HepG2 (cell line): ENCODE data around the gene UGCG.

Experiments
- ARNT ChIP-seq: fragments of 450-650 bp; IDR thresholded peaks from 2 replicates; pipeline ENCODE4 v1.6.1; 2017
- ASH2L ChIP-seq: fragments of 300-600, 200-600 bp; sonication (generic); IDR thresholded peaks from 2 replicates; pipeline ENCODE4 v1.7.0; 2017; ENCODE audit warnings: low read depth, mild to moderate bottlenecking, moderate library complexity, mixed read lengths, low read length; ENCODE audit not compliant: insufficient read length
- GATA4 ChIP-seq: sonication (generic); IDR thresholded peaks from 2 replicates; pipeline ENCODE4 v1.6.1; 2016; ENCODE audit warnings: antibody characterized with exemption, low read depth, borderline replicate concordance
- HOXA3 ChIP-seq: sonication (generic); formaldehyde crosslinking; IDR thresholded peaks from 2 replicates; pipeline ENCODE4 v1.5.0; 2020; ENCODE audit warnings: missing genetic modification reagents
- JUNB ChIP-seq: sonication (generic); formaldehyde crosslinking; IDR thresholded peaks from 2 replicates; pipeline ENCODE4 v1.8.0; 2022; ENCODE audit warnings: missing genetic modification reagents, mild to moderate bottlenecking, borderline replicate concordance
- KLF15 ChIP-seq: sonication (generic); formaldehyde crosslinking; IDR thresholded peaks from 2 replicates; pipeline ENCODE4 v1.8.1; 2023; ENCODE audit warnings: borderline replicate concordance, mild to moderate bottlenecking, inconsistent platforms, missing genetic modification reagents, mixed read lengths
- NFYB ChIP-seq: sonication (generic); formaldehyde crosslinking; IDR thresholded peaks from 2 replicates; pipeline ENCODE4 v1.4.0; 2020; ENCODE audit warnings: missing genetic modification reagents
- ZBTB21 ChIP-seq: sonication (generic); formaldehyde crosslinking; IDR thresholded peaks from 2 replicates; pipeline ENCODE4 v1.4.0; 2020; ENCODE audit warnings: missing genetic modification reagents
- ZFX ChIP-seq: sonication (generic); formaldehyde crosslinking; IDR thresholded peaks from 2 replicates; pipeline ENCODE4 v1.4.0; 2020; ENCODE audit warnings: mild to moderate bottlenecking, low read depth, missing genetic modification reagents, moderate library complexity
- ZNF451 ChIP-seq: sonication (generic); formaldehyde crosslinking; IDR thresholded peaks from 2 replicates; pipeline ENCODE4 v1.5.0; 2020; ENCODE audit warnings: mild to moderate bottlenecking, missing genetic modification reagents
- TF ChIP-seq, protein P1 (sequence below): IDR thresholded peaks from 2 replicates; pipeline ENCODE4 v1.6.1; 2016
- TF ChIP-seq, protein P2 (sequence below): sonication (generic); formaldehyde crosslinking; IDR thresholded peaks from 2 replicates; pipeline ENCODE4 v1.5.0; 2020; ENCODE audit warnings: mild to moderate bottlenecking, missing genetic modification reagents, moderate library complexity
- TF ChIP-seq, protein P3 (sequence below): sonication (generic); formaldehyde crosslinking; IDR thresholded peaks from 2 replicates; pipeline ENCODE4 v1.4.0; 2020; ENCODE audit warnings: missing genetic modification reagents, mild to moderate bottlenecking, borderline replicate concordance

DNA sequence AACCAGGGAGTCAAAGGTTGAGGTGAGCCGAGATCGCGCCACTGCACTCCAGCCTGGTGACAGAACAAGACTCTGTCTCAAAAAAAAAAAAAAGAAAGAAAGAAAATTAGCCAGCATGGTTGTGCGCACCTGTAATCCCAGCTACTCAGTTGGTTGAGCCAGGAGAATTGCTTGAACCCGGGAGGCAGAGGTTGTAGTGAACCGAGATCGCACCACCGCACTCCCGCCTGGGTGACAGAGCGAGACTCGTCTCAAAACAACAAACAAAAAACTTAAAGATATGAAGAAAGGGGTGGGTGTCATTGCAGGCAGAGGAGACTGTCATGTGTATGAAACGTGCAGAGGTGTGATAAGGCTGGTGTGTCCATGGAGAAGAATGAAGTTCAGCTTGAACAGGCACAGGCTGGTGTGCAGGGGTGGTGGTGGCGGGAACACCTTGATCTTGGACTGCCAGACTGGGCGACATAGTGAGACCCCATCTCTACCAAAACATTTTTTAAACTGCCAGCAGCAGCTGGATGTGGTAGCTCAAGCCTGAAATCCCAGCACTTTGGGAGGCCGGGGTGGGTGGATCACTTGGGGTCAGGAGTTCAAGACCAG is 69.6 kb downstream of the UGCG start:
- TF ChIP-seq KLF15 (no peak), NFYB (CRISPR knock-in tag) (no peak), HOXA3 (CRISPR knock-in tag) (no peak), ASH2L (no peak), ZBTB21 (CRISPR knock-in tag) (no peak), GATA4 (no peak), ZFX (CRISPR knock-in tag) (no peak), ARNT (no peak), JUNB (CRISPR knock-in tag) (no peak), ZNF451 (CRISPR knock-in tag) (no peak)
- TF ChIP-seq, protein P1, sequence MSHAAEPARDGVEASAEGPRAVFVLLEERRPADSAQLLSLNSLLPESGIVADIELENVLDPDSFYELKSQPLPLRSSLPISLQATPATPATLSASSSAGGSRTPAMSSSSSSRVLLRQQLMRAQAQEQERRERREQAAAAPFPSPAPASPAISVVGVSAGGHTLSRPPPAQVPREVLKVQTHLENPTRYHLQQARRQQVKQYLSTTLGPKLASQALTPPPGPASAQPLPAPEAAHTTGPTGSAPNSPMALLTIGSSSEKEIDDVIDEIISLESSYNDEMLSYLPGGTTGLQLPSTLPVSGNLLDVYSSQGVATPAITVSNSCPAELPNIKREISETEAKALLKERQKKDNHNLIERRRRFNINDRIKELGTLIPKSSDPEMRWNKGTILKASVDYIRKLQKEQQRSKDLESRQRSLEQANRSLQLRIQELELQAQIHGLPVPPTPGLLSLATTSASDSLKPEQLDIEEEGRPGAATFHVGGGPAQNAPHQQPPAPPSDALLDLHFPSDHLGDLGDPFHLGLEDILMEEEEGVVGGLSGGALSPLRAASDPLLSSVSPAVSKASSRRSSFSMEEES (CRISPR knock-in tag): no peak
- TF ChIP-seq, protein P2, sequence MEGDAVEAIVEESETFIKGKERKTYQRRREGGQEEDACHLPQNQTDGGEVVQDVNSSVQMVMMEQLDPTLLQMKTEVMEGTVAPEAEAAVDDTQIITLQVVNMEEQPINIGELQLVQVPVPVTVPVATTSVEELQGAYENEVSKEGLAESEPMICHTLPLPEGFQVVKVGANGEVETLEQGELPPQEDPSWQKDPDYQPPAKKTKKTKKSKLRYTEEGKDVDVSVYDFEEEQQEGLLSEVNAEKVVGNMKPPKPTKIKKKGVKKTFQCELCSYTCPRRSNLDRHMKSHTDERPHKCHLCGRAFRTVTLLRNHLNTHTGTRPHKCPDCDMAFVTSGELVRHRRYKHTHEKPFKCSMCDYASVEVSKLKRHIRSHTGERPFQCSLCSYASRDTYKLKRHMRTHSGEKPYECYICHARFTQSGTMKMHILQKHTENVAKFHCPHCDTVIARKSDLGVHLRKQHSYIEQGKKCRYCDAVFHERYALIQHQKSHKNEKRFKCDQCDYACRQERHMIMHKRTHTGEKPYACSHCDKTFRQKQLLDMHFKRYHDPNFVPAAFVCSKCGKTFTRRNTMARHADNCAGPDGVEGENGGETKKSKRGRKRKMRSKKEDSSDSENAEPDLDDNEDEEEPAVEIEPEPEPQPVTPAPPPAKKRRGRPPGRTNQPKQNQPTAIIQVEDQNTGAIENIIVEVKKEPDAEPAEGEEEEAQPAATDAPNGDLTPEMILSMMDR (CRISPR knock-in tag): no peak
- TF ChIP-seq, protein P3, sequence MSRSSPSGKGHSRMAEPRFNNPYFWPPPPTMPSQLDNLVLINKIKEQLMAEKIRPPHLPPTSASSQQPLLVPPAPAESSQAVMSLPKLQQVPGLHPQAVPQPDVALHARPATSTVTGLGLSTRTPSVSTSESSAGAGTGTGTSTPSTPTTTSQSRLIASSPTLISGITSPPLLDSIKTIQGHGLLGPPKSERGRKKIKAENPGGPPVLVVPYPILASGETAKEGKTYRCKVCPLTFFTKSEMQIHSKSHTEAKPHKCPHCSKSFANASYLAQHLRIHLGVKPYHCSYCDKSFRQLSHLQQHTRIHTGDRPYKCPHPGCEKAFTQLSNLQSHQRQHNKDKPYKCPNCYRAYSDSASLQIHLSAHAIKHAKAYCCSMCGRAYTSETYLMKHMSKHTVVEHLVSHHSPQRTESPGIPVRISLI (CRISPR knock-in tag): no peak
